HG03060 (cell line): ENCODE measurements around the gene COL6A6.
"Not testable (repeated sequence)": the region's sequence is repeated elsewhere in the genome, so short reads cannot be mapped to it uniquely, and the experiment has no call there.

Source experiments
- ATAC-seq: cut with Tn5 transposase; IDR thresholded peaks from one replicate; pipeline ENCODE4 v1.9.1; 2021; ENCODE audit warnings: low read depth, moderate number of reproducible peaks; ENCODE audit not compliant: unreplicated experiment

Gene COL6A6

GRCh38 chr3:130529486-130530215, 12.7 kb downstream of the COL6A6 start:
- ATAC-seq: no peak

GRCh38 chr3:130533247-130533646, 16.3 kb downstream of the COL6A6 start:
- no peak for ATAC-seq

- ATAC-seq: no peak
These were observed 20.8 kb downstream of the COL6A6 start for GRCh38 chr3:130537673-130538304.

- peak; percentile 52 for ATAC-seq
These were observed 22.0 kb downstream of the COL6A6 start for GRCh38 chr3:130539005-130539404.

GRCh38 chr3:130543322-130543721, 26.3 kb downstream of the COL6A6 start:
- ATAC-seq: no peak

GRCh38 chr3:130546920-130547679, 30.1 kb downstream of the COL6A6 start:
- no peak for ATAC-seq

- not testable (repeated sequence) for ATAC-seq
These were observed 30.7 kb downstream of the COL6A6 start for GRCh38 chr3:130547680-130548065.

DNA sequence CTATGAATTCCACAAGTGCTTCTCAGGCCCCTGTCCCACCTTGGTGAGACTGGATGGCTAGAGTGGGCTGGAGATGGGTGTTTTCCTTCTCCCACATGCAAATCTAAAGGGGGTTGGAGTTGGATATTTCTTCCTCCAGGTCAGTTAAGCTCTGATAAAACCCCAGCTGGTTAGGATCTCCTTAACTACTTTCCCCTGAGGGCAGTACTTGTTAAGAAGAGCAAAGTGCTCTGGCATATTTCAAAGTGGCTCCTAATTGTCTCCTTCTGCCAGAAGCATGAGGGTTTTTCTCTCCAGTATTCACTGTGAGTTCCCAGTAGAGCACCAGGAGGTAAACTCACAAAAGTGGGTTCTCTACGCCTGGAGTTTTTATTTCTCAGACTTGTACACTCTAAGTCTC, 31.4 kb downstream of the COL6A6 start:
- no peak for ATAC-seq

DNA sequence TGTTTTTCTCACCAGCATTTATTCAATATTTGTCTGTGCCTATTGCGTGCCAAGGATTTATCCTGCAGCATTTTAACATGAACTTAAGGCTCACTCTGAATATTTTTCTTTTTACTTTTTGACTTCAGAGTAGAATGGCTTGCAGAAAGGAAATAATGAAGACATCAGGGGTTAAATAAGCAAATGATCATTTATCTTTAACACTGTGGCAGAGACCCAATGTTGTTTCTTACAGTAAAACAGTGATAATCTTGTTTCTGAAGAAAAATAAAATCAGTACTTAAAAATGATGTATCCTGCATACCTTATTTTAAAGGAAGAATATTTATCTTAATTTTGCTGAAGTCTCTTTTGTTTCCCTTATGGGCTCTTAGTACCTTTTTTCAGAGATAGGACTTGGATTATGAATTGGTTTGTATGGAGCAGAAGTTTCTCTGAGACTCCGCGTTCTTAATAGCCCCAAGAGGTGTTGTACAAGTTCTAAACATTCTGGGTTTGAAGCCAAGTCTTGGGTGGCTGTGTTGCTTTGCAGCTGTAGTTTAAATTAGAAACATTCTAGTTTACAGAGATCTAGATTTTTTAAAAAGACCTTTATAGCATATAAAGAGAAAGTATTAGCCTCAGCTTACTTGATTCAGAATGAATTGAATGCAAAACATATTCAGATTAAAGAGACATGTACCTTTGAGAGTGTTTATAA, 40.5 kb downstream of the COL6A6 start:
- ATAC-seq: no peak

GRCh38 chr3:130558366-130558765, 41.4 kb downstream of the COL6A6 start:
- no peak for ATAC-seq

- ATAC-seq: no peak
These were observed 48.2 kb downstream of the COL6A6 start for GRCh38 chr3:130565224-130565623.
